HG02588 (cell line): ENCODE data around the gene KCNC4.

Experiments
- ATAC-seq: cut with Tn5 transposase; IDR thresholded peaks from one replicate; pipeline ENCODE4 v1.9.1; 2021; ENCODE audit warnings: mild to moderate bottlenecking, moderate library complexity; ENCODE audit not compliant: unreplicated experiment

Gene KCNC4

DNA sequence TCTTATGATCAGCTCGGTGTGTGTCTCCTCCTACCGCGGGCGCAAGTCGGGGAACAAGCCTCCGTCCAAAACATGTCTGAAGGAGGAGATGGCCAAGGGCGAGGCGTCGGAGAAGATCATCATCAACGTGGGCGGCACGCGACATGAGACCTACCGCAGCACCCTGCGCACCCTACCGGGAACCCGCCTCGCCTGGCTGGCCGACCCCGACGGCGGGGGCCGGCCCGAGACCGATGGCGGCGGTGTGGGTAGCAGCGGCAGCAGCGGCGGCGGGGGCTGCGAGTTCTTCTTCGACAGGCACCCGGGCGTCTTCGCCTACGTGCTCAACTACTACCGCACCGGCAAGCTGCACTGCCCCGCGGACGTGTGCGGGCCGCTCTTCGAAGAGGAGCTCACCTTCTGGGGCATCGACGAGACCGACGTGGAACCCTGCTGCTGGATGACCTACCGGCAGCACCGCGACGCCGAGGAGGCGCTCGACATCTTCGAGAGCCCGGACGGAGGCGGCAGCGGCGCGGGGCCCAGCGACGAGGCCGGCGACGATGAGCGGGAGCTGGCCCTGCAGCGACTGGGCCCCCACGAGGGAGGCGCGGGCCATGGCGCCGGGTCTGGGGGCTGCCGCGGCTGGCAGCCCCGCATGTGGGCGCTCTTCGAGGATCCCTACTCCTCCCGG lies 1.5 kb downstream of the KCNC4 start:
- ATAC-seq: no peak

DNA sequence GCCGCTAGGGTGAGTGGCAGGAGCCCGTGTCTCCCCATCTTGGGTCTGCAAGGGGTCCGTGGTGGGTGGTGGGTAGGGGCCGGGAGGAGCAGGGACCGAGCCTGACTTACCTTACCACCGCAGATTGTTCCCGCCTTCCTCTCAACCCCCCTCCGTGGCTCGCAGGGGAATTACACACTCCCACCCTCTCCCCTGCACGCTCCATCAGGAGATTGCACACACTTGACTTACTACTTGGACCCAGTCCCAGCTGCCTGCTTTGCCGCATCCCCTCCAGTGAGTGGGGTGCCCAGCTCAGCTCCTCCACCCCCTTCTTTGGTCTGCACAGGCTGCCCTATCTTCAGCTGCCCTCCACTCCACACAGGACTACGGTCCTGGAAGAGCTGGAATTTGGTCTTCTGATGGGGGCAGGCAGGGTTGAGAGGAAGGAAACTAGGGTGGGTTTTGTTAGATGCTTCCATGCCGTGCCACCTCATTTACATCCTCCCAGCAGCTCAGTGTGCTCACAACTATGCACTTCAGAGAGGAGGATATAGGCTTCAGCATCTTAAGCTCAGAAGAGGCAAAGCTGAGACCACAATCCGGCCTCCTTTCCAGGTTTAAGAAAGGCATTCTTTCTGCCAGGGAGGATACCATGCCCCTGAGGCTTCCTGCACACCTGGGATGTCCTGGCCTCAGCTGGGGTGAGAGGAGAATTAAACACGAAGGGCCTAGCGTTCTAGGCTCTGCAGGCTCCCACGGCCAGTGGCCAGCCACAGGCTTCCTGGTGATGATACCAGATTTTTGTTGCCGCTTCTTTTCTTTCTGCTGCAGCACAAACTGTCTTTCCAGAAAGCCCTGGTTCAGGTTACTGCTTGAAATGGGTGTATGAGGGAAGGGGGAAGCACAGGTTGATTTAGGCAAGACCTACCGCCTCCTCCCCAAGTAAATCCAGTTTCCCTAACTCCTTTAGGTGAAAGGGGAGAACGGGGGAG lies 2.3 kb downstream of the KCNC4 start:
- no peak for ATAC-seq

DNA sequence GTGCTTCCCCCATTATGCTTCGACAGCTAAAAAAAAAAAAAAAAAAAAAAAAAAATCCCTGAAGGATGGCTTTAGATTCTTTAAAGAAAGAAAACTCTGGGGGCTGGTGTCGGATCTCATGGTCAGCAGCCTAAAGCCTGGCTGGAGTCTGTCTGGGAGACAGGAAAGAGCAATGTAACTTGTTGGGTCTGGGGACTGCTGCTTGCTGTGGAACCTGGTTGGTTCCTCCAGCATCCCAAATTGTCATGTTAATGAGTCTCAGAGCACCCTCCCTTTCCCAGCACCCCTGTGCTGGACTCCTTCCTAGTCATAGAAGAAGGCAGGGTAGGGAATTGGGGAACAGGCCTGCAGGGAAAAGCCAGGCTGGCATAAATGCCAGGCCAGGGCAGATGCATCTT lies 3.0 kb downstream of the KCNC4 start:
- ATAC-seq: no peak

DNA sequence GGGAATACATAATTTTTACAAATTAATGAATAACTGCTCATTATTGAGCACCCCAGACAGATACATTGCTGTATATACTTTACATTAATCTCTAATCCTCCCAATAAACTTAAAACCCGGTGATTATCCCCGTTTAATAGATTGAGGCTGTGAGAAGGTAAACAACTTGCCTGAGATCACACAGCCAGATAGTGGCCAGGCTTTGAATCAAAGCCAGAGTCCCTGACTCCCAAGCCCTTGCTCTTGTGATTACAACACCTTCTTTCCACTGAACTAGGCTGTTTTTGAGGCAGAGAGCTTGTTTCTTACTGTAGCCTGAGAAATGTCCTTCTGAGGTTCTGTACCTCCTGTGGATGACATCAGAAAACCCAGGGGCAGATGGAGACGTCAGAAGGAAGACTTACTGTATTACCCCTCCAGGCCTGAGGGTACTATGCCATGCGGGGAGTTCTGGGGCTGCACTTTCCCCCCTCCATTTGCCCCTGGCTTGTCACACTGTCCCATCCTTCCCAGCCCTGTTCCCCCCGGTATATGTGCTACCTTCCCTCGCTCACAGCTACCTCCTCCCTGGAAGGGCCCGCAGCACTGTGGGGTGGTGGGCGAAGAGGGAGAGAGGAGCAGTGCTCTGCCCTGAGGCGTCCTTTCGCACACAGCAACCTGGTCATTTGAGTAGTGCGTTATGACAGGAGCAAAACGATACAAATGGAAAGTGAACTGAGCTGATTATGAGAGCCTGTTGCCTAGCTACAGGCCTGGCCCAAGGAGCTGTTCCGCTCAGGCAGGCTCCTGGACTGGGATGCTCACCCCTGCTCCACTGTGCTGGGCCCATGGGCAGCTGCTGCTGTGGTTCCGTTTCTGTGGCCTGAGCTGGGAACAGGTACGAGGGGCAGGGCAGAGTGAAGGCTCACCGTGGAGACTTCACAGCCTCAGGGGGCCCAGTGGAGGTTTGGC lies 4.6 kb downstream of the KCNC4 start:
- no peak for ATAC-seq

DNA sequence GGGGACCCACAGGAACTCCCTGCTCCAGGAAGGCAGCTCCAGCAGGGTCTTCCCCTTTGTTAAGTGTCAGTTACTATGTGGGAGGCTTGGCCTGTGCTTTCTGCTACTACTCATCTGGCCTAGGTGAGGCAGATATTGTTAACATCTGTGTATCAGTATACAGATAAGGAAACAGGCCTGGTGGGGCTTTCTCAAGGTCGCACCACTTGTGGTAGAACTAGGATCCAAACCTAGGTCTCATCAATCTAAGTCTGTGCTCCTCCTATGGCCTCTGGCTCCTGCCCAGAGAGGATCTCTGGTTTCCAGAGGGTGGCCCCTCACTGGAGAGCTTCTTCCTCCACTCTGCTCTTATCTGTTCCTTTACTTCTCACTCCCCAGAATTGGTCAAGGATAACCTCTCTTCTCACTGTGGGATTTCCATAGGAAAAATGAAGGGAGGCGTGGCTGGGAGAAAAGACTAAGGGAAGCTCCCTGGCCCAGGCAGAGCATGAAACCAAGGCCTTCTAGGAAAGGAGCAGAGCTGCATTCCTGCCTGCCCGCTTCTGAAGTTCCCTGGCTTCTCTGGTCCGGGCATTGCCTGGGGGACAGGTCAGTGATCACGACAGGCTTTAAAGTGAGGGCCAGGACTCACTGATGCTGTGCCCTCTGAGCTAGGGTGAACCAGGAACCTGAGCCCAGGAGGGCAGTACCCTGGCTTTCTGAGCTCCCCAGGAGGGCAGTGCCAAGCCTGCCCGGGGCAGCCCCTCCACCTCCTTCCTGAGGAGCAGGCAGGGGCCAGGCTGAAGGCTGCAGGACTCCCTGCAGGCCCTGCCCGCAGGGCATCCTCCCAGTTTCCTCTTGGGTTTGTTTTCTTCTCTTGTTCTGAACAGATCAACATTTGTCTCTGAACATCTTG lies 5.8 kb downstream of the KCNC4 start:
- ATAC-seq: no peak

DNA sequence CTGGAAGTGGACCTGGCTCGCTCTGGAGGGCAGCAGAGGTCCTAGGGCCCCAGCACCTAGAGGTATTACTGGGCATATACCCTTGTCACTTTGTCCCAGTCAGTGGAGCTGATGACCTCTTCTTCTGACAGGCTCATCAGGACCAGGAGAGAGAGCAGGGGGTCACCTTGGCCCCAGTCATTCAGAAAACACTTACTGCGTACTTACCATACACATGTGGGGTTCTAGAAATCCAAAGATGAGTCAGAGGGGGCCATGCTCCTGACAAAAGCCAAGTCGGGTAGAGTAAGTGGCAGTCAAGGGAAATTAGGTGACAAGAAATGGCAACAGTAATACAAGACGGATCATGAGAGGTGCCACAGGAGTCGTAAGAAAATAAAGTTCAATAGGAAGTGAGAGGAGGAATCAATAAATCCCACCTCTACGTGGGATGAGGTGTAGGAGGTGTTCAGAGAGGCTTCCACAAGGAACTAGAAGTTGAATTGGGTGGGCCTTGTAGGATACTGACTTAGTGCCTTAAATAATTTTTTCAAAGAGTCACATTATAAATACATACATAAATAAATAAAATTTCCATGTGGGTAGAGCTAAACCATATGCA lies 6.8 kb downstream of the KCNC4 start:
- ATAC-seq: no peak

DNA sequence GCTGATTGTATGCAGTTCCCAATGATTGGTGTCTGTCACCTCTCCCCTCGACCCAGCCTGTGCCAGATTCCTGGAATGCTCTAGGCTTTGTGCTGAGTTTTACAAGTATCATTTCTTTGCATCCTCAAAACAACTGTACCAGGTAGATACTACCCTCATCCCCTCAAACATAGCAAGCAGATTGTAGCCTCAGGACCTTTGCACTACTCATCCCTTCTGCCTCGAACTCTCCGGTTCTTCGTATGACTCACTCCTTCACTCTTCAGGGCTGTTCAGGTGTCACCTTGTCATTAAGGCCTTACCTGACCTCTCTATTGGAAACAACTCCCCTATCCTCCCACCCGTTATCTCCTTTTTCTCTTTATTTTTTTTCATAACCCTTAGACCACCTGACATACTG lies 8.0 kb downstream of the KCNC4 start:
- ATAC-seq: no peak

DNA sequence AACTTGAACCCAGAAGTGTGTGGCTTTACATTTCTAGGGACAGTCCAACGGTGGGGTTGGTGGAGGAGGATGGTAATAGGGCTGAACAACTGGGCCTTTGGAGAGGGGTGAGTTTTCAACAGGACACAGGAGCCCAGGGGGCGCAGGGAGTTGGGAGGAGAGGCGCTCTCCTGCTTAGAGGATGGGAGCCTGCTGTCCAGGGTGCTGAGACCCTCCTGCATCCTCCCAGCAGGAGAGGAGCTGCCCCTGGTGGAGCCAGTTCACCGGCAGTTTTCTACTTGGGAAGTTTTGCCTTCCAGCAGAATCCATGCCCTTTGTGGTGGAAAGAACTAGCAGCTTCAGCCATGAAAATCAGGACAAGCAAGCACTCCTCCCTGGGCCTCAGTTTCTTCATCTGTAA lies 8.6 kb downstream of the KCNC4 start:
- no peak for ATAC-seq

DNA sequence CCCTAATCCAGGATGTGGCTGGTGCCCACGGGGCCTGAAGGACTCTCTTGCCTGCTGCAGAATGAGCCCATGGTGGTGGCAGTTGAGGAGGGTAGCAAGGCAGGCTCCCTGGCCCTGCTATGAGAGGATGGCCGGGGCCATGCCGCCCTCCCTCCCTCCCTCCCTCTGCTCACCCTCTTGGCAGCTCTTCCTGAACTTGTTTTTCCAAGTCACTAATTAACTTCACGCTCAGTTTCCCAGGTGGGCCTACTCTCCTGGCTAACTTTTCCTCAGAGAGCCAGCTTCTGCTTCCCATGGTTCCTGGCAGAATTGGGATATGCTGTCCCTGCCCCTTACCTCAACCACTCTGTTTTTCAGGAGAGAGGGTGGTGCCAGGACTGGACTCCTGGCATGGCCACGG lies 10.2 kb downstream of the KCNC4 start:
- no peak for ATAC-seq

DNA sequence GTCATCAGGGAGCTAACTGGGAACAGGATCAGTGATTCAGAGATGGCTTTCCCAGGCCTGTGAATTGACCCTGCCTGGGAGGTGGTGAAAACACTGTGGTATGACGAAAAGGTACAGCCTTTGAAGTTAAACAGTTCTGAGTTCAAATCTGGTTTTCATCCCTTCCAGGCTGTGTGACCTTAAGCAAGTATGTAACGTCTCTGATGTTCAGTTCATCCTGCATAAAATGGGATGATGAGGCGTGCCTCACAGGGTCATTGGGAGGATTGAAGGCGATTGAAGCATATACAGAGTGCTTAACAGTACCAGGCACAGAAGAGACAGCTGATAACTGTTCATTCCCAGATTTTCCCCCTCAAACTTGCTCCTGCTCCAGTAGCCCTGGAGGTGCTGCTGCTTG lies 11.0 kb downstream of the KCNC4 start:
- ATAC-seq: no peak

DNA sequence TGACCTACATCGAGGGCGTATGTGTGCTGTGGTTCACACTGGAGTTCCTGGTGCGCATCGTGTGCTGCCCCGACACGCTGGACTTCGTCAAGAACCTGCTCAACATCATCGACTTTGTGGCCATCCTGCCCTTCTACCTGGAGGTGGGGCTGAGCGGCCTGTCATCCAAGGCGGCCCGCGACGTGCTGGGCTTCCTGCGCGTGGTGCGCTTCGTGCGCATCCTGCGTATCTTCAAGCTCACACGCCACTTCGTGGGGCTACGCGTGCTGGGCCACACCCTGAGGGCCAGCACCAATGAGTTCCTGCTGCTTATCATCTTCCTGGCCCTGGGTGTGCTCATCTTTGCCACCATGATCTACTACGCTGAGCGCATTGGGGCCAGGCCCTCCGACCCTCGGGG lies 13.0 kb downstream of the KCNC4 start:
- ATAC-seq: no peak

DNA sequence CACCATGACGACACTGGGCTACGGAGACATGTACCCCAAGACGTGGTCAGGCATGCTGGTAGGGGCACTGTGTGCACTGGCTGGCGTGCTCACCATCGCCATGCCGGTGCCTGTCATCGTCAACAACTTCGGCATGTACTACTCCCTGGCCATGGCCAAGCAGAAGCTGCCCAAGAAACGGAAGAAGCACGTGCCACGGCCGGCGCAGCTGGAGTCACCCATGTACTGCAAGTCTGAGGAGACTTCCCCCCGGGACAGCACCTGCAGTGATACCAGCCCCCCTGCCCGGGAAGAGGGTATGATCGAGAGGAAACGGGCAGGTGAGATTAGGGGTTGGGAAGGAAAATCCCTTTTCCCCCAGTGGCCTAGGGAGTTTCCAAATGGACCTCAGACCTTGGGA lies 13.5 kb downstream of the KCNC4 start:
- ATAC-seq: no peak

DNA sequence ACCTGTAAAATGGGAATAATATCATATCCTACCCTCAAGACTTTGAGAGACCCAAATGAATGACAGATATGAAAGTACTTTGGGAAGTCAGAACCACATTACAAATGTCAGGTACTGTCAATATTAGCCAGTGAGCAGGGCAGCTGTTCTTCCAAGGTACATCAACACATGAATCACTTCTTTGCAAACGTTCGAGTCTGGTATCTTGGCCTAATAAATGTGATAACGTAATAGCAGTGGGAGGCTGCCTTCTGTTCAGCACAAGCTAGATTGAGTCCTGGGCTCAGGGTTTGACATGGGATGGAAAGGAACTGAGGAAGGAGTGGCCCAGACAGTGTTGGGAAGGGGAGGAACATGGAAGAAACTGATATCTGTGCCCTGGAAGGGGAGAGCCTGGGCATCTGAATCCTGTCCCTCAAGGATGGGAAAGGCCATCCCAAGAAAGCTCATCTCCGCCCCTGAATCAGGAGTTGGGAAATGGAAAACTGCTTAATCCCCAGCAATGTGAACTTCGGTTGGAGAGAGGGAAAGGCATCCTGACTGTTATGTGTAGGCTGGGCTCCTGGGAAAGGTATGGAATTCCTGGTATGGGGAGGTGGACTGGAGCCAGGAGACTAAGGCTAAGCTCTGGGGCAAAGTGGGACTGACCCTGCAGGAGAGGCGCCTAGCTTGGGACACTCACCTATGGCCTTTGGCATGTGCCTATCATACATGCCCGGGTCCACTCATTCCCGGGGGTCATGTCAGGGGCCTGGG lies 14.3 kb downstream of the KCNC4 start:
- ATAC-seq: no peak

DNA sequence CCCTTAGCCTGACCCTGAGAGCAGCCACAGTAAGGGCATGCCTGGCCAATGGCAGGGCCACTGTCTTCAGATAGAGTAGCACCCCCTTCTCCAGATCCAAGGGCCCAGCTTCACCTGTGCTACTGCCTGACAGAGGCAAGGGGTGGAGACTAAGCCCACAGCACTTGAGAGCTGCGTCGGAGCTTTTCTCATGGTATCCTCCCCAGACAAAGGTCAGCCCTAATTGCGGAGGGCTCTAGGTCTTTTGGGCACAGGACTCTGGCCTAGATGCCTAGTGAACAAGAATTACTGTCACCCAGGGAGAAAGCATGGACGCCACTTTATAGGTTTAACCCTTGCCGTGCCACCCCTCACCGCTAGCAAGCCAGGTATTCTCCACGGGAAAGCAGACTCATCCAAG lies 15.1 kb downstream of the KCNC4 start:
- ATAC-seq: no peak

DNA sequence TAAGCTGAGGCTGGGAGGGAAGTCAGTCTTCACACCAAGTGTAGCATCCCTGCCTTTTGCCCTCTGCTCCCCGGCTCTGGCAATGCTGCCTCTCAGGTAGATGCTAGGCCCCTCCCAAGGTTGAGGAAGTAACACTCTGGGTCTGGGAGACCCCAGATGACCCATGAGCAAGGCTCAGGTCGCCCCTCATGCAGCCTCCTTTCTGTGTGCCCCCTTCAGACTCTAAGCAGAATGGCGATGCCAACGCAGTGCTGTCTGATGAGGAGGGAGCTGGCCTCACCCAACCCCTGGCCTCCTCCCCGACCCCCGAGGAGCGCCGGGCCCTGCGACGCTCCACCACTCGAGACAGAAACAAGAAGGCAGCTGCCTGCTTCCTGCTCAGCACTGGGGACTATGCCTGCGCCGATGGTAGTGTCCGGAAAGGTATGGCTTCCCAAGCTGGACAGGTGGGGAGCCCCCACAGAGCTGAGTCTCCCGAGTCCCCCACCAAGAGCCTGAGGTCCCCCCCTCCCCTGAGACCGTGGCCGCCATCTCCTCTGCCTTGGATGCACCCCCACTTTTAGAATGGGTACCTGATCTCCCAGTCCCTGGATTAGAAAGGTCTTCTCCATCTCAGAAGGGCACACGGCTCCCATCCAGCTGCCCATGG lies 15.8 kb downstream of the KCNC4 start:
- no peak for ATAC-seq

DNA sequence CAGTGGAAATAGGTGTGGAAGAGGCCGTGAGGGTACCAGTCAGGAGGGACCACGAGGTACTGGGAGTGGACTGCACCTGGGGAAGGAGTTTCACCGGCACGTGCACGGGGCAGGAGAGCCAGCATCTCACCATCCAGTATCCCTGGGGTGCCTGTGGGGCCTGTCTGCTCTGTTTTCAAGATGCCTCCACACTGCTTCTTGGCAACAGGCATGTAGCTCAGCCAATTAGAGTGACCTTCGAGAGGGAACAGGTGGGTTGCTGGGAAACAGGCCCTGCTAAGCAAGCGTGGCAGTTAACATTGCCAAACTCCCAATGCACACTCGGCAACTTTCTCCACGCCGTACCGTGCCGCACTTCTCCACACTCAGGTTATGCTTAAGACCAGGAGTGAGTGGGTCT lies 17.7 kb downstream of the KCNC4 start:
- no peak for ATAC-seq

DNA sequence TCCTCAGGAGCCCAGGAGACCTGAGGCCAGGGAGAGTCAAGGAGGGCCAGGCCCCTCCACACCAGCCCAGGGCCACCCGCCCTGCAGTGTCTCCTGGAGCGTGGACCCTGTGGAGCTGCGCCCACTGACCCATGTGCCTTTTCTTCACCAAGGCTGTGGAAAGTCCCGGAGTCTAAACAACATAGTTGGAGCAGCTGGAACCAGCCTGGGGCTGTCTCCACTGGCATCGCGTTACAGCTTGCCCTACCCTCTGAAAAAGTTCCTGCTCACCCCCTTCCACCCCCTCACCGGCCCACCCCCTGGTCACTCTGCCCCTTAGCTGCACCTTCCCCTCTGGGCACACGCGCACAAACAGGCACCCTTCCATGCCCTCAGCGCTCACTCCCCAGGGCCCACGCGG lies 18.3 kb downstream of the KCNC4 start:
- ATAC-seq: no peak

DNA sequence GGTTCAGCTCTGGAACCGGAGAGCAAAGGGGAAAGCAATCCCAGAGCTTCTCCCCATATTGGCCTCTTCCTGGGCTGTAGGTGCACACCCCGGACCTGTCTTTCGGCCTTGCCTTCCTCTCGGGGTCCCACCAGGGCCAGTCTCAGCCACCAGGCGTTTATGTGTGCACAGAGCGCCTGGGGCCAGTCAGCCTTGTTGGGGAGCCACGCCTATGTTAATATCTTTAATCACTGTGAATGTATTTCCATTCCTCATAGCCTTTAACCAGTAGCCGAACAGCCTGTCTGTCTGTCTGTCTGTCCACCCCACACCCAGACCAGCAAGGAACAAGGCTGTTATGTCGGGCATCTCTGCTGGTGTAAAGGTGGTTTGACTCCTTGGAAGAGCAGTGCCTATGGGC lies 18.8 kb downstream of the KCNC4 start:
- no peak for ATAC-seq
